Testis (tissue), 3 donors: ENCODE results near the gene ODC1. TPM values are rescaled to one million over a fixed set of nuclear protein-coding genes. Genes with fewer than 3 reads are reported as not detected.

Experiments used
- DNase-seq: peaks from one replicate; pipeline ENCODE4 v3.0.0-alpha.2; 2019
- H3K27ac ChIP-seq, 2 donors: fragments of 200-600 bp; sonication (generic); one replicate each; pipeline ENCODE4 v1.5.1; 2019
- H3K27me3 ChIP-seq: fragments of 200-600 bp; sonication (generic); one replicate; pipeline ENCODE4 v1.5.1; 2019
- H3K36me3 ChIP-seq: fragments of 200-600 bp; sonication (generic); one replicate; pipeline ENCODE4 v1.5.1; 2017; ENCODE audit warnings: low read depth; ENCODE audit errors: missing control alignments
- H3K4me1 ChIP-seq: fragments of 200-600 bp; sonication (generic); one replicate; pipeline ENCODE4 v1.5.1; 2019
- H3K4me3 ChIP-seq, 2 donors: fragments of 200-600 bp; sonication (generic); one replicate each; pipeline ENCODE4 v1.5.1; 2017 to 2019
- H3K9me3 ChIP-seq: fragments of 200-600 bp; sonication (generic); one replicate; pipeline ENCODE4 v1.5.1; 2017
- CTCF ChIP-seq, 3 experiments: fragments of 450-650 bp in 2 of 3; fragments of 200-600 bp in 1 of 3; sonication (generic) in 1 of 3; IDR thresholded peaks; one replicate each; pipeline ENCODE4 v1.5.1; 2016 to 2019; ENCODE audit warnings: antibody characterized with exemption in 3 of 3, mild to moderate bottlenecking in 2 of 3, moderate library complexity in 1 of 3
- POLR2A ChIP-seq: fragments of 450-650 bp; IDR thresholded peaks from one replicate; pipeline ENCODE4 v1.6.1; 2017; ENCODE audit warnings: antibody characterized with exemption, mild to moderate bottlenecking, moderate library complexity
- WGBS, 2 donors: methylation state at CpG; one replicate each; pipeline ENCODE4 v1.1.5; 2018; 5-methylcytosine and 5-hydroxymethylcytosine counted together
- intact Hi-C: fragments of 100-400 bp; cut with DNase I; formaldehyde crosslinking; loops from one replicate; pipeline ENCODE4 v1.15.1; 2023; ENCODE audit warnings: low total_unique reads
- polyA plus RNA-seq: library from polyadenylated mRNA; stranded (reverse); fragments of 350-450 nt; fragmentation: Illumina TruSeq; extraction: RNeasy Lipid Tissue Mini Kit (QIAGEN cat#74804); gene quantifications from one replicate; pipeline ENCODE4 v1.2.3, GENCODE V29; 2014; ENCODE audit warnings: low read depth, low replicate concordance; ENCODE audit not compliant: insufficient read depth
- total RNA-seq, 2 donors: library from RNA; depleted of rRNA; stranded (reverse); fragments of >200 nt; gene quantifications; one replicate each; pipeline ENCODE4 v1.2.3, GENCODE V29; 2016

The ODC1 gene
- total and polyA plus RNA-seq, 3 donors from 2014 or later, result 208 to 321 (median 309) TPM

GRCh38 chr2:10430886-10431622 is 17.1 kb downstream of the ODC1 start:
- TF ChIP-seq POLR2A, result no peak
- TF ChIP-seq CTCF (IDR thresholded peaks at IDR 0.05), result no peak
- Histone ChIP-seq H3K4me3 (no peak overlapping the region), H3K36me3 (no peaks in the 10 kb centered on the region), H3K4me1 (peaks cover 15% of the 10 kb centered on the region), H3K27ac (no peak overlapping the region), H3K9me3 (no peaks in the 10 kb centered on the region), H3K27me3 (no peaks in the 10 kb centered on the region)
- intact Hi-C loops, result no loop called here
- no peak for DNase-seq
- WGBS, 2 donors, result 78 to 82% methylated on average over 8 of the region's 8 CpGs

GRCh38 chr2:10428924-10429323 is 19.2 kb downstream of the ODC1 start:
- H3K4me3 ChIP-seq, result no peak overlapping the region
- H3K27me3 ChIP-seq, result no peaks in the 10 kb centered on the region
- intact Hi-C loops, result no loop called here
- H3K9me3 ChIP-seq, result no peaks in the 10 kb centered on the region
- no peak overlapping the region for H3K27ac ChIP-seq
- peaks cover 15% of the 10 kb centered on the region for H3K4me1 ChIP-seq
- WGBS, 2 donors, result 78 to 95% methylated on average over 3 of the region's 3 CpGs
- no peaks in the 10 kb centered on the region for H3K36me3 ChIP-seq
- no peak for DNase-seq
- TF ChIP-seq CTCF (IDR thresholded peaks at IDR 0.05) (no peak), POLR2A (no peak)

- H3K36me3 ChIP-seq, result no peaks in the 10 kb centered on the region
- DNase-seq, result no peak
- intact Hi-C loops, result no loop called here
- H3K27me3 ChIP-seq, result no peaks in the 10 kb centered on the region
- H3K9me3 ChIP-seq, result no peaks in the 10 kb centered on the region
- peaks cover 15% of the 10 kb centered on the region for H3K4me1 ChIP-seq
- TF ChIP-seq CTCF (IDR thresholded peaks at IDR 0.05) (no peak), POLR2A (no peak)
- H3K4me3 ChIP-seq, result no peak overlapping the region
- H3K27ac ChIP-seq, result no peak overlapping the region
- 87 to 98% methylated on average over 7 to 8 of the region's 8 CpGs for WGBS, 2 donors
Observed at GRCh38 chr2:10428355-10428754, 19.8 kb downstream of the ODC1 start.

GRCh38 chr2:10427618-10427949 is 20.5 kb downstream of the ODC1 start:
- 45 to 54% methylated on average over 17 of the region's 17 CpGs for WGBS, 2 donors
- no peaks in the 10 kb centered on the region for H3K27me3 ChIP-seq
- no peak for DNase-seq
- H3K27ac ChIP-seq, result no peak overlapping the region
- no peaks in the 10 kb centered on the region for H3K9me3 ChIP-seq
- H3K4me1 ChIP-seq, result peaks cover 10% of the 10 kb centered on the region
- intact Hi-C loops, result no loop called here
- H3K36me3 ChIP-seq, result no peaks in the 10 kb centered on the region
- no peak for TF ChIP-seq CTCF (IDR thresholded peaks at IDR 0.05)
- no peak for TF ChIP-seq POLR2A
- H3K4me3 ChIP-seq, result no peak overlapping the region
